T47D (cell line): ENCODE data around the gene DDX56.

Source experiments
- DNase-seq, 2 experiments: peaks; one replicate each; pipeline versions ENCODE4 v3.0.0 to v3.0.0-alpha.2; 2011 to 2012; ENCODE audit warnings: low read depth in 1 of 2, low spot score in 1 of 2
- JUND ChIP-seq: IDR thresholded peaks from 2 replicates; pipeline ENCODE4 v1.6.1; 2012; ENCODE audit warnings: low read depth
- in situ Hi-C: cut with HindIII; loops from 2 replicates; pipeline ENCODE4 v1.10.0; 2016; ENCODE audit warnings: low sequenced_read_pairs, low pct_unique_long_range_greater_than_20kb

The DDX56 gene

GRCh38 chr7:44583146-44583865 lies 9.6 kb upstream of the DDX56 start:
- no peak for TF ChIP-seq JUND
- in situ Hi-C loops, result no loop called here
- no peak for DNase-seq

- no peak for TF ChIP-seq JUND
- in situ Hi-C loops, result no loop called here
- DNase-seq, result peak; percentile 99
These were observed 8.3 kb upstream of the DDX56 start, which contains the start of gene TMED4 for GRCh38 chr7:44581879-44582603. Gene TMED4 (minus strand): TSS chr7:44582231. CDS start chr7:44582206, 25 bp downstream.

GRCh38 chr7:44580945-44581878 lies 7.5 kb upstream of the DDX56 start:
- peak in 1 of 2 experiments; percentile 34 for DNase-seq
- in situ Hi-C loops, result no loop called here
- TF ChIP-seq JUND, result no peak

DNA sequence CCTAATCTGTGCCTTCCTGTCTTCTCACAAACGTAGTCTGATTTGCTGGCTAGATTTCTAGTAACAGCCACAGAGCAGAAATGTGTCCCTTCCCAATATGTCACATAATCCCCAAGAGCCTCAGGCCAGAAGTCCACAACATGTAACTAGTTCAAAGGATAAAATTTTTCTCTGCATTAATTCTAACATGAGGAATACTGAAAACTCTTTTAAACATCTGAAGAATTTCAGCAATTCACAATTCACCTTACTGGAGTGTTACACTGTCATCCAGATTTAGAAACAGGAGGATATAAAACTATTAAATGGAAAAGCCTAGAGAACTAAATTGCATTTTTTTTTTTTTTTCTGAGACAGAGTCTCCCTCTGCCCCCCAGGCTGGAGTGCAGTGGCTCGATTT lies 2.5 kb upstream of the DDX56 start:
- TF ChIP-seq JUND, result no peak
- no peak for DNase-seq
- in situ Hi-C loops, result no loop called here

GRCh38 chr7:44575054-44575453 lies 1.3 kb upstream of the DDX56 start:
- no peak for TF ChIP-seq JUND
- in situ Hi-C loops, result no loop called here
- DNase-seq, result no peak

DNA sequence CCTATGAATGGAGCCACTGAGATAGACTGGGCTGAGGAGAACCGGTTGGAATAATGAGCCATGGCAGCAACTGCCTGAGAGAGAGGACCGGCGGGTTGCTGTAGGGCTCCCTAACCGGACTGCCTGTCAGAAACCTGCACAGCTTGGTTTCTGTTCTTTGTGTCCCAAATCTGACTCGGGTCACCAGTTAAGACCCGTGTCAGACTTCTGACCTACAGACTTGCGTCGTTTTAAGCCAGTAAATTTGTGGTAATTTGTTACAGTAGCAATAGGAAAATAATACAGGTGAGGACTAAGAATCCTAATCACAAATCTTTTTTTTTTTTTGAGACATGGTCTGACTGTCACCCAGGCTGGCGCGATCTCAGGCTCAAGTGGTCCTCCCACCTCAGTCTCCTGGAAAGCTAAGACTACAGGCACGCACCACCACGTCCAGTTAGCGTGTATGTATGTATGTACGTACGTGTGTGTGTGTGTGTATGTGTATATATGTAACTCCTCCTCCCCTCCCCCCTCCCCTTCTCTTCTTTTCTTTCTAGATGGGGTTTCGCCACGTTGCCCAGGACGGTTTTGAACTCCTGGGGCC lies 672 bp upstream of the DDX56 start:
- in situ Hi-C loops, result no loop called here
- DNase-seq, result no peak
- TF ChIP-seq JUND, result no peak

- in situ Hi-C loops, result no loop called here
- no peak for DNase-seq
- TF ChIP-seq JUND, result no peak
These were observed 937 bp downstream of the DDX56 start for GRCh38 chr7:44572771-44573170.

- no peak for DNase-seq
- TF ChIP-seq JUND, result no peak
- in situ Hi-C loops, result no loop called here
These were observed 3.7 kb downstream of the DDX56 start for GRCh38 chr7:44569959-44570358.

DNA sequence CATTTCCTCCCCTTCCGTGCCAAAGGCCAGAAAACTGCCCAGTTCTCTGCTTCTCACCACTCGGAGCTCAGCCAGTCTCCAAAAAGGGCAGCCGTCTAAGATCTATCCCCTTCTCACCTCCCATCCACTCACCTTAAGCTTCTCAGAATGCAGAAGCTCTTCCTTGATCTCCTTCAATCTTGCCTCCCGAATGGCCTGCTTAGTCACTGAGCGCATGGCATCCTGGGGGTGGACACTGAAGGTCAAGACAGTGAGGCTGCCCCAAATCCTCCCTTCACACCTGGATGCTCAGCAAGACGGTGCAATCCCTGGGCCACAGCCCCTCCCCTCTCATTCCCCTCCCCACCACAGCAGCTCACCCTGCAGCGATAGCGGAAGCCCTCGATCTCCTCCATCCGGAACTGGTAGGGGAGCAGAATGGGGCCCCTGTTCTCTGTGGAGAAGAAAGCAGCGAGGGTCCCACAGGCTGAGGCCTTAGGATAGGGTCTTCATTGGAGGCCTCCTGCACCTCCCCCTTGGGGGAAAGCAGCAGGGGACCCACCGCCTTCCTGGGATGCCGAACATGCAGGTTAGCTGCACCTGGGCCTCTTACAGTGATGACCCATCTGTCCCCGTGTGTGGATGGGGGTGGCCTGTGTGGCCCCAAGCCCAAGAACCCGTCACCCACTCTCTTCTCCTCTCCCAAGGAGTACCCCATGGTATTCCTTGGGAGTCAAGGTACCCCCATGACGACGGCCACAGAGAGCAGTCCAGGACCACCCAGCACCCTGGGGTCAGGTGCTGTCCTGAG lies 4.7 kb downstream of the DDX56 start:
- in situ Hi-C loops, result no loop called here
- no peak for TF ChIP-seq JUND
- DNase-seq, result no peak

DNA sequence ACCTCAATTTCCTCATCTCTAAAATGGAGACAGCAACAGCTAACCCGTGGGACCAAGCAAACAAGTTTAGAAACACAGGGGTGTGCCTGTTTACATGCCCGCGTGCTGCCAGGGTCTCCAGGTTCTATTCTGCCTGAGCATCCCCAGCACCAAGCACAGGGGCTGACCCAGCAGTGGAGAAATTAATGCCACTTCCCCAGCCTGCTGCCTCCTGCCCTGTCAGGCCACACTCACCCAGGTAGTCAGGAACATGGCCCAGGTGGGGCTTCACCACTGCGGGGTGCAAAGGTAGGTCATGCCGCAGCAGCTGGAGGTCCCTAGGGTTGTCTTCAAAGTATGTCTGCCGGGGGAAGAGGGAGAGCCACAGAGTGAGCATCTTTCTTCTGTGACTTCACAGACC lies 5.8 kb downstream of the DDX56 start:
- DNase-seq, result no peak
- no peak for TF ChIP-seq JUND
- in situ Hi-C loops, result no loop called here

DNA sequence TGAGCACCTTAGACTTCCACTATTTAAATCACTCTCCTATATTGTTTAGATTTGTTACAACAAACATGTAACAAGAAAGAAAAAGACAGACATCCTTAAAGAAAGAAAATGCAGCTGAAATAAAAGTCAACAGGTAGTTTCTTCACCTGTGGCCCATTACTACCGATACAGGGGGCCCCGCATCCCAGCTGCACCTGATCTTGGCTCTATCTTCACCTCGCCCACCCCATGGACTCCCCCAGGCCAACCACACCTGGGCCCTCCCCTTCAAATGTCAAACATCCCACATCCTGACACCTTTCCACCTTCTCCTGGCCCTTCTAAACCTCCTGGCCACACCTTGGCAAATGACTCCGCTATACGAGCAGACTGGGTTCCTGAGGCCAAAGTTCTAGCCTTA lies 7.0 kb downstream of the DDX56 start:
- in situ Hi-C loops, result no loop called here
- DNase-seq, result no peak
- no peak for TF ChIP-seq JUND
